Lower lobe of right lung (tissue), 2 donors: ENCODE measurements around the gene DCANP1. TPM values are rescaled to one million over a fixed set of nuclear protein-coding genes. Genes with fewer than 3 reads are reported as not detected.

Source experiments
- ATAC-seq, 2 donors: fragments of 200-7000 bp; cut with Tn5 transposase; one replicate each; pipeline ENCODE4 v1.9.1; 2020 to 2022; ENCODE audit warnings: mild to moderate bottlenecking in 2 of 2, moderate library complexity in 2 of 2
- DNase-seq: peaks from one replicate; pipeline ENCODE4 v3.0.0-alpha.2; 2020
- H3K27ac ChIP-seq: fragments of 200-600 bp; one replicate; pipeline ENCODE4 v1.8.0; 2022
- H3K27me3 ChIP-seq: fragments of 200-600 bp; one replicate; pipeline ENCODE4 v1.8.0; 2022; ENCODE audit warnings: low read depth
- H3K36me3 ChIP-seq: fragments of 200-600 bp; one replicate; pipeline ENCODE4 v1.8.0; 2022; ENCODE audit warnings: mild to moderate bottlenecking
- H3K4me1 ChIP-seq: fragments of 200-600 bp; one replicate; pipeline ENCODE4 v1.8.0; 2022
- H3K4me3 ChIP-seq: fragments of 200-600 bp; one replicate; pipeline ENCODE4 v1.8.0; 2022; ENCODE audit warnings: mild to moderate bottlenecking
- H3K9me3 ChIP-seq: fragments of 200-600 bp; one replicate; pipeline ENCODE4 v1.8.0; 2022
- intact Hi-C: fragments of 100-400 bp; cut with DNase I; formaldehyde crosslinking; loops from one replicate; pipeline ENCODE4 v1.11.0; 2022
- total RNA-seq: library from RNA; stranded (reverse); fragmentation: NEBNext Ultra II Directional; extraction: Animal tissue kit (Norgen Biotek cat#: 25700); gene quantifications from one replicate; pipeline ENCODE4 v1.2.1, GENCODE V29; 2021
- TF ChIP-seq, protein P1 (sequence below): fragments of 200-600 bp; IDR thresholded peaks from one replicate; pipeline ENCODE4 v1.8.0; 2022; ENCODE audit warnings: antibody characterized with exemption, mild to moderate bottlenecking
- donor health status: DM: no; HTN: yes; CAD: no; lungs with severe emphysema.

The DCANP1 gene
- total RNA-seq, 1 donor from 2014 or later = not detected

DNA sequence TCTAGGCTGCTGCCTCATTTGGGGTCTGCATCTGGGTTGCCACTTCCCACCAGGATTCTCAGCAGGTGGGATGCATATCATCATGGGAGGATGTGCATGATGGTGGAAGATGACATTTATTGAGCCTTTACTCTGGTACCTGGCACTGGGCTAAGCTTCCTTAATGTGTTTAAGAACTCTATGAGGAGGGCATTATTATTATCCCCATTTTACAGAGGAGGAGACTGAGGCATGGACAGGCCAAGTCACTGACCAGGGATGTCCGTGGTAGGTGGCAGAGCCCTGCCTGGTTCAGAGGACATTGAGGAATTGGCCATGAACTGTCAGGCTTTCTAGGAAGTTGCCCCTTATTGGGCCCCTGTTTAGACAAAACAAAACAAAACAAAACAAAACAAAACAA is 36.1 kb upstream of the DCANP1 start:
- no peaks in the 10 kb centered on the region for H3K36me3 ChIP-seq
- DNase-seq = no peak
- ATAC-seq = no peak
- H3K27me3 ChIP-seq = peaks cover 63% of the 10 kb centered on the region
- H3K4me3 ChIP-seq = no peak overlapping the region
- H3K27ac ChIP-seq = no peak overlapping the region
- TF ChIP-seq, protein P1, sequence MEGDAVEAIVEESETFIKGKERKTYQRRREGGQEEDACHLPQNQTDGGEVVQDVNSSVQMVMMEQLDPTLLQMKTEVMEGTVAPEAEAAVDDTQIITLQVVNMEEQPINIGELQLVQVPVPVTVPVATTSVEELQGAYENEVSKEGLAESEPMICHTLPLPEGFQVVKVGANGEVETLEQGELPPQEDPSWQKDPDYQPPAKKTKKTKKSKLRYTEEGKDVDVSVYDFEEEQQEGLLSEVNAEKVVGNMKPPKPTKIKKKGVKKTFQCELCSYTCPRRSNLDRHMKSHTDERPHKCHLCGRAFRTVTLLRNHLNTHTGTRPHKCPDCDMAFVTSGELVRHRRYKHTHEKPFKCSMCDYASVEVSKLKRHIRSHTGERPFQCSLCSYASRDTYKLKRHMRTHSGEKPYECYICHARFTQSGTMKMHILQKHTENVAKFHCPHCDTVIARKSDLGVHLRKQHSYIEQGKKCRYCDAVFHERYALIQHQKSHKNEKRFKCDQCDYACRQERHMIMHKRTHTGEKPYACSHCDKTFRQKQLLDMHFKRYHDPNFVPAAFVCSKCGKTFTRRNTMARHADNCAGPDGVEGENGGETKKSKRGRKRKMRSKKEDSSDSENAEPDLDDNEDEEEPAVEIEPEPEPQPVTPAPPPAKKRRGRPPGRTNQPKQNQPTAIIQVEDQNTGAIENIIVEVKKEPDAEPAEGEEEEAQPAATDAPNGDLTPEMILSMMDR = no peak
- H3K4me1 ChIP-seq = no peaks in the 10 kb centered on the region
- no peaks in the 10 kb centered on the region for H3K9me3 ChIP-seq
- intact Hi-C loops = no loop called here

DNA sequence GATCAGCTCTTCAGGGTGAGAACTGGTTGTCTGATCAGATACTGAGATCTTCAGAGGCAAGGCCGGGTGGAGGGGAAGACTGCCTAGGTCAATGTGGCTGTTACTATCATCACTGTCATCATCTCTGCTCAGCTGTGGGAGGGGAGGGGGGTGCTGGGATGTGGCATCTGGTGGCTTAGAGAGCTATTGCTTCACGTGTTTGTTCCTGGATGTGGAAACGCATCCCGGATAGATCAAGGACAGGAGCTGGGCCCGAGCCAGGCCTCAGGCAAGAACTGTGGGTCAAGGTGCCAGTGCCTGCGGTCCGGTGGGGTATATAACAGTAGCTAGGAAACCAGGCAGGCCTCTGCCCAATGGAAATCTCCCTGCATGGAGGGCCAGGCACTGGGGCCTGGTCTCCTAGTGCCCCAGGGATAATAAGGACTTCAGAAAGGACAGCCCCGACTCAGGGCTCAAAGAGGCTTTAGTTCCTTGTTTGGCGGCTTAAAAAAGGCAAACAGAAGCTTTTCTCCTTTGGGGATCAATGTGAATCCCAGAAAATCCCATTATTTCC is 35.3 kb upstream of the DCANP1 start:
- intact Hi-C loops = no loop called here
- ATAC-seq (no peak), DNase-seq (no peak)
- TF ChIP-seq, protein P1 = no peak
- Histone ChIP-seq H3K4me1 (no peaks in the 10 kb centered on the region), H3K9me3 (no peaks in the 10 kb centered on the region), H3K27me3 (peaks cover 62% of the 10 kb centered on the region), H3K27ac (no peak overlapping the region), H3K36me3 (no peaks in the 10 kb centered on the region), H3K4me3 (no peak overlapping the region)

DNA sequence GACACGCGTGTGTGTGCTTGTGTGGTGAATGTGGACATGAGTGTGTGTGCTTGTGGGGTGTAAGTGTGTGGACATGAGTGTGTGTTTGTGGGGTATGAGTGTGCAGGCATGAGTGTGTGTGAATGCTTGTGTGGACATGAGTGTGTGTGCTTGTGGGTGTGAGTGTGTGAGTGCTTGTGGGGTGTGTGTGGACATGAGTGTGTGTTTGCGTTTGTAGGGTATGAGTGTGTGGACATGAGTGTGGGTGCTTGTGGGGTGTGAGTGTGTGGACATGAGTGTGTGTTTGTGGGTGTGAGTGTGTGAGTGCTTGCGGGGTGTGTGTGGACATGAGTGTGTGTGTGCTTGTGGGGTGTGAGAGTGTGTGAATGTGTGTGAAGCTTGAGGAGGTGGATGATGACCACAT is 34.8 kb upstream of the DCANP1 start:
- no peak for DNase-seq
- Histone ChIP-seq H3K27me3 (peaks cover 62% of the 10 kb centered on the region), H3K36me3 (no peaks in the 10 kb centered on the region), H3K9me3 (no peaks in the 10 kb centered on the region), H3K4me1 (no peaks in the 10 kb centered on the region), H3K27ac (no peak overlapping the region), H3K4me3 (no peak overlapping the region)
- ATAC-seq = no peak
- intact Hi-C loops = no loop called here
- TF ChIP-seq, protein P1 = no peak

DNA sequence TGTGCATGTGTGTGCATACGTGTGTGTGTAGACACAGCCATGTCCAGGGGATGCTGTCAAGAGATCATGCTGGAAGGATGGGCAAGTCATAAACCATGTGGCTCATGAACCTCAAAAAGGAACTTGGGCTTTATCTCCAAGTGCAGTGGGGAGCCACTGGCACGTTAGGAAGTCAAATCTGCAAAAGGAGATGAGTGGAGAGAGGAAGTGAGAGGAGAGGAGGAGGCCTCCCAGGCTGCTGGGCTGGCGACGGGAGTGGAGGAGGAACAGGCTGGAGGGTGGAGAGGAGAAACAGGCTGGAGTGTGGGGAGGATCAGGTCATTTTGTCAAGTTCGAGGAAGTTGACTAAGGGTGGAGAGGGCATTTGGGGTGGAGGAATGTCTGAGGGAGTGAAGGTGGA is 34.2 kb upstream of the DCANP1 start:
- intact Hi-C loops = no loop called here
- Histone ChIP-seq H3K27ac (no peak overlapping the region), H3K4me1 (no peaks in the 10 kb centered on the region), H3K36me3 (no peaks in the 10 kb centered on the region), H3K4me3 (no peak overlapping the region), H3K27me3 (peaks cover 62% of the 10 kb centered on the region), H3K9me3 (no peaks in the 10 kb centered on the region)
- TF ChIP-seq, protein P1 = no peak
- peak in 1 of 2 donors; percentile 46 for ATAC-seq
- DNase-seq = no peak

DNA sequence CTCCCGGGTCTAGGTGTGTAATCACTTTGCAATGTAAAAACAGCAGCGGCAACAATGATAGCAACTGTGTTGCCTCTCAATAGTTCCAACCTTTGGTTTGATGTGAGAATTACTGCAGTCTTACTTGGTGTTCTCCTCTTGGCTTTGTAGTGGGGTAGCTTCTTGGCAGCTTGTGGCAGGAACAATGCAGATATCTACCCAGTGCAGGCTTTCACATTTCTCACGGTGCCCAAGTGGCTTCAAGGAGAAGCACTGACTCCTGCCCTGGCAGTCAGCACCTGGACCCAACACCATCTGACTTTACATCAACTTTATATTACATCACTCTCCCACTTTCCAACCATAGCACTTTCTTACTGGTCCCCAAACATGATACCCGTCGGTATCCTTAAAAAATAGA is 33.4 kb upstream of the DCANP1 start:
- no peak overlapping the region for H3K4me3 ChIP-seq
- TF ChIP-seq, protein P1 = no peak

More for the DNA sequence above, 33.4 kb upstream of the DCANP1 start:
- intact Hi-C loops = no loop called here
- H3K9me3 ChIP-seq = no peaks in the 10 kb centered on the region
- H3K27ac ChIP-seq = no peak overlapping the region
- peaks cover 56% of the 10 kb centered on the region for H3K27me3 ChIP-seq
- H3K4me1 ChIP-seq = no peaks in the 10 kb centered on the region
- H3K36me3 ChIP-seq = no peaks in the 10 kb centered on the region
- ATAC-seq = no peak
- no peak for DNase-seq
